Keratinocyte (primary cell): ENCODE data around the gene CXCL1.

Experiments
- EZH2 ChIP-seq: IDR thresholded peaks from one replicate; pipeline ENCODE4 v1.6.1; 2012; ENCODE audit warnings: inconsistent platforms, mild to moderate bottlenecking, low read length, moderate library complexity
- TF ChIP-seq, protein P1 (sequence below), 3 experiments: IDR thresholded peaks in 1 of 3; conservative IDR thresholded peaks in 1 of 3; optimal IDR thresholded peaks in 1 of 3; 2 replicates in 2 of 3; 3 replicates in 1 of 3; pipeline versions ENCODE3 to v1.5.1; 2011; ENCODE audit warnings: low read length in 3 of 3, mild to moderate bottlenecking in 3 of 3, moderate library complexity in 2 of 3, control low read depth in 1 of 3, inconsistent platforms in 1 of 3; ENCODE audit not compliant: insufficient read depth in 2 of 3; ENCODE audit errors: extremely low read depth in 1 of 3

GRCh38 chr4:73918058-73918457 is 48.9 kb downstream of the CXCL1 start:
- TF ChIP-seq, protein P1, sequence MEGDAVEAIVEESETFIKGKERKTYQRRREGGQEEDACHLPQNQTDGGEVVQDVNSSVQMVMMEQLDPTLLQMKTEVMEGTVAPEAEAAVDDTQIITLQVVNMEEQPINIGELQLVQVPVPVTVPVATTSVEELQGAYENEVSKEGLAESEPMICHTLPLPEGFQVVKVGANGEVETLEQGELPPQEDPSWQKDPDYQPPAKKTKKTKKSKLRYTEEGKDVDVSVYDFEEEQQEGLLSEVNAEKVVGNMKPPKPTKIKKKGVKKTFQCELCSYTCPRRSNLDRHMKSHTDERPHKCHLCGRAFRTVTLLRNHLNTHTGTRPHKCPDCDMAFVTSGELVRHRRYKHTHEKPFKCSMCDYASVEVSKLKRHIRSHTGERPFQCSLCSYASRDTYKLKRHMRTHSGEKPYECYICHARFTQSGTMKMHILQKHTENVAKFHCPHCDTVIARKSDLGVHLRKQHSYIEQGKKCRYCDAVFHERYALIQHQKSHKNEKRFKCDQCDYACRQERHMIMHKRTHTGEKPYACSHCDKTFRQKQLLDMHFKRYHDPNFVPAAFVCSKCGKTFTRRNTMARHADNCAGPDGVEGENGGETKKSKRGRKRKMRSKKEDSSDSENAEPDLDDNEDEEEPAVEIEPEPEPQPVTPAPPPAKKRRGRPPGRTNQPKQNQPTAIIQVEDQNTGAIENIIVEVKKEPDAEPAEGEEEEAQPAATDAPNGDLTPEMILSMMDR (optimal IDR thresholded peaks at IDR 0.05 in 1 of 3, IDR thresholded peaks at IDR 0.05 in 1 of 3, conservative IDR thresholded peaks at IDR 0.05 in 1 of 3; ENCODE audit: extremely low read depth in 1 of 3, insufficient read depth in 2 of 3, low read length in 3 of 3), result no peak
- TF ChIP-seq EZH2, result no peak
